Measurements from ENCODE around the gene BATF3.

DNA sequence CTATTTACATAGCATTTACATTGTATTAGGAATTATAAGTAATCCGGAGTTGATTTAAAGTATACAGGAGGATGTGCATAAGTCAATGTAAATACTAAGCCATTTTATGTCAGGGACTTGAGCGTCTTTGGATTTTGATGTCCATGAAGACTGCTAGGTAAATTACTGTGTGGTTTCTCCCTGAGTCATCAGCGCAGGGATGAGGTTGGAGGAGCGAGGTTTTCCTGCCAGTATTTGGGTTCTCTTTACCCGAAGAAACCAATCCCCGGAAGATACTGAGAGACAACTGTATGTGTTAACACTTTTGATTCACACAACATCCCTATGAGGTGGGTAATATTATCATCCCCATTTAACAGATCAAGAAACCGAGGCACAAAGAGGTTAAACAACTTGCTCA, 29.3 kb downstream of the BATF3 start:
- TF ChIP-seq, protein P1, sequence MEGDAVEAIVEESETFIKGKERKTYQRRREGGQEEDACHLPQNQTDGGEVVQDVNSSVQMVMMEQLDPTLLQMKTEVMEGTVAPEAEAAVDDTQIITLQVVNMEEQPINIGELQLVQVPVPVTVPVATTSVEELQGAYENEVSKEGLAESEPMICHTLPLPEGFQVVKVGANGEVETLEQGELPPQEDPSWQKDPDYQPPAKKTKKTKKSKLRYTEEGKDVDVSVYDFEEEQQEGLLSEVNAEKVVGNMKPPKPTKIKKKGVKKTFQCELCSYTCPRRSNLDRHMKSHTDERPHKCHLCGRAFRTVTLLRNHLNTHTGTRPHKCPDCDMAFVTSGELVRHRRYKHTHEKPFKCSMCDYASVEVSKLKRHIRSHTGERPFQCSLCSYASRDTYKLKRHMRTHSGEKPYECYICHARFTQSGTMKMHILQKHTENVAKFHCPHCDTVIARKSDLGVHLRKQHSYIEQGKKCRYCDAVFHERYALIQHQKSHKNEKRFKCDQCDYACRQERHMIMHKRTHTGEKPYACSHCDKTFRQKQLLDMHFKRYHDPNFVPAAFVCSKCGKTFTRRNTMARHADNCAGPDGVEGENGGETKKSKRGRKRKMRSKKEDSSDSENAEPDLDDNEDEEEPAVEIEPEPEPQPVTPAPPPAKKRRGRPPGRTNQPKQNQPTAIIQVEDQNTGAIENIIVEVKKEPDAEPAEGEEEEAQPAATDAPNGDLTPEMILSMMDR (conservative IDR thresholded peaks at IDR 0.05; ENCODE audit: low read length) = no peak
- no peak for TF ChIP-seq EZH2phosphoT487 (IDR thresholded peaks at IDR 0.05; ENCODE audit: borderline replicate concordance)
